SK-N-SH treated with all-trans-retinoic acid at 6 μM for 48 hours (cell line): ENCODE measurements around the gene MARS1.

ENCODE experiments used
- ATAC-seq: fragments of 200-7000 bp; cut with Tn5 transposase; 3 replicates; pipeline ENCODE4 v1.9.1; 2020; ENCODE audit warnings: mild to moderate bottlenecking, moderate library complexity
- ARNTL ChIP-seq: fragments of 450-650 bp; formaldehyde crosslinking; IDR thresholded peaks from 2 replicates; pipeline ENCODE4 v1.5.0; 2020; ENCODE audit warnings: low read depth, mild to moderate bottlenecking, moderate library complexity, borderline replicate concordance
- BACH2 ChIP-seq: fragments of 250-450 bp; sonication (Bioruptor Pico); IDR thresholded peaks from 2 replicates; pipeline ENCODE4 v1.9.0; 2021; ENCODE audit warnings: mild to moderate bottlenecking, borderline replicate concordance
- CREB5 ChIP-seq: fragments of 250-450 bp; sonication (Bioruptor Pico); IDR thresholded peaks from 2 replicates; pipeline ENCODE4 v1.5.1; 2020; ENCODE audit warnings: low read depth, mild to moderate bottlenecking, moderate library complexity
- CSDC2 ChIP-seq: fragments of 250-450 bp; sonication (Bioruptor Pico); IDR thresholded peaks from 2 replicates; pipeline ENCODE4 v1.5.0; 2020; ENCODE audit warnings: mild to moderate bottlenecking, moderate library complexity
- CSRNP3 ChIP-seq: fragments of 250-450 bp; sonication (Bioruptor Pico); IDR thresholded peaks from 2 replicates; pipeline ENCODE4 v1.5.1; 2021; ENCODE audit warnings: mild to moderate bottlenecking, moderate library complexity
- GLIS3 ChIP-seq: fragments of 250-450 bp; sonication (Bioruptor Pico); IDR thresholded peaks from 2 replicates; pipeline ENCODE4 v1.5.0; 2020; ENCODE audit warnings: mild to moderate bottlenecking, moderate library complexity
- ISL1 ChIP-seq: fragments of 250-450 bp; sonication (Bioruptor Pico); IDR thresholded peaks from 2 replicates; pipeline ENCODE4 v2.1.2; 2022; ENCODE audit warnings: mild to moderate bottlenecking, moderate library complexity
- OSR1 ChIP-seq: fragments of 250-450 bp; sonication (Bioruptor Pico); IDR thresholded peaks from 2 replicates; pipeline ENCODE4 v1.8.0; 2022; ENCODE audit warnings: moderate library complexity, mild to moderate bottlenecking, inconsistent platforms
- PATZ1 ChIP-seq: fragments of 250-450 bp; sonication (Bioruptor Pico); IDR thresholded peaks from 2 replicates; pipeline ENCODE4 v1.8.0; 2020; ENCODE audit warnings: mild to moderate bottlenecking, moderate library complexity, borderline replicate concordance
- PPARA ChIP-seq: fragments of 250-450 bp; sonication (Bioruptor Pico); IDR thresholded peaks from 2 replicates; pipeline ENCODE4 v1.5.0; 2020; ENCODE audit warnings: mild to moderate bottlenecking, borderline replicate concordance
- TOX ChIP-seq: fragments of 250-450 bp; sonication (Bioruptor Pico); IDR thresholded peaks from 2 replicates; pipeline ENCODE4 v1.8.0; 2021; ENCODE audit warnings: mild to moderate bottlenecking, moderate library complexity, borderline replicate concordance
- ZC3H10 ChIP-seq: fragments of 250-450 bp; sonication (Bioruptor Pico); IDR thresholded peaks from 2 replicates; pipeline ENCODE4 v1.5.1; 2021; ENCODE audit warnings: mild to moderate bottlenecking, moderate library complexity
- ZFP30 ChIP-seq: fragments of 450-650 bp; formaldehyde crosslinking; IDR thresholded peaks from 2 replicates; pipeline ENCODE4 v1.5.0; 2022; ENCODE audit warnings: mild to moderate bottlenecking, moderate library complexity
- ZNF565 ChIP-seq: fragments of 450-650 bp; formaldehyde crosslinking; conservative IDR thresholded peaks from 2 replicates; pipeline ENCODE4 v1.5.0; 2020; ENCODE audit warnings: low read depth, mild to moderate bottlenecking, moderate library complexity
- ZNF70 ChIP-seq: fragments of 450-650 bp; formaldehyde crosslinking; IDR thresholded peaks from 2 replicates; pipeline ENCODE4 v1.5.0; 2020; ENCODE audit warnings: mild to moderate bottlenecking, moderate library complexity
- ZNF8 ChIP-seq: fragments of 450-650 bp; formaldehyde crosslinking; IDR thresholded peaks from 2 replicates; pipeline ENCODE4 v1.5.0; 2020; ENCODE audit warnings: mild to moderate bottlenecking, moderate library complexity

The MARS1 gene

GRCh38 chr12:57524814-57525614 lies 37.1 kb downstream of the MARS1 start:
- ATAC-seq = no peak
- TF ChIP-seq ARNTL (CRISPR knock-in tag) = no peak

- no peak for ATAC-seq
- no peak for TF ChIP-seq CREB5 (CRISPR knock-in tag)
- TF ChIP-seq ZNF565 (CRISPR knock-in tag) = no peak
- TF ChIP-seq ZNF70 (CRISPR knock-in tag) = no peak
- no peak for TF ChIP-seq ZC3H10 (CRISPR knock-in tag)
These were observed 37.9 kb downstream of the MARS1 start for GRCh38 chr12:57525615-57526383.

GRCh38 chr12:57526477-57527126 lies 38.7 kb downstream of the MARS1 start:
- TF ChIP-seq CSRNP3 (CRISPR knock-in tag) = no peak
- TF ChIP-seq TOX = no peak
- TF ChIP-seq BACH2 = no peak
- no peak for TF ChIP-seq ZNF70 (CRISPR knock-in tag)
- no peak for TF ChIP-seq ZC3H10 (CRISPR knock-in tag)
- no peak for TF ChIP-seq PATZ1 (CRISPR knock-in tag)
- no peak for ATAC-seq

- TF ChIP-seq CSDC2 (CRISPR knock-in tag) (no peak), OSR1 (CRISPR knock-in tag) (no peak)
- ATAC-seq = no peak
These were observed 39.3 kb downstream of the MARS1 start for GRCh38 chr12:57527184-57527583.

- TF ChIP-seq GLIS3 (CRISPR knock-in tag) = no peak
- no peak for TF ChIP-seq ZNF565 (CRISPR knock-in tag)
- no peak for TF ChIP-seq PATZ1 (CRISPR knock-in tag)
These were observed 40.3 kb downstream of the MARS1 start for GRCh38 chr12:57528176-57528575.

GRCh38 chr12:57528831-57529555 lies 41.1 kb downstream of the MARS1 start:
- no peak for ATAC-seq
- TF ChIP-seq ARNTL (CRISPR knock-in tag) (no peak), OSR1 (CRISPR knock-in tag) (no peak), ZC3H10 (CRISPR knock-in tag) (no peak), CSRNP3 (CRISPR knock-in tag) (no peak), GLIS3 (CRISPR knock-in tag) (no peak), BACH2 (no peak), PPARA (no peak), TOX (no peak), ZFP30 (CRISPR knock-in tag) (no peak), ISL1 (CRISPR knock-in tag) (no peak), ZNF8 (CRISPR knock-in tag) (no peak), ZNF565 (CRISPR knock-in tag) (no peak), ZNF70 (CRISPR knock-in tag) (no peak)

More at GRCh38 chr12:57528176-57528575, 40.3 kb downstream of the MARS1 start:
- ATAC-seq = no peak
